Fibroblast of skin of right biceps (primary cell): ENCODE results near the gene MPL.
"Not testable (repeated sequence)": the region's sequence is repeated elsewhere in the genome, so short reads cannot be mapped to it uniquely, and the experiment has no call there.

Experiments
- DNase-seq: peaks from one replicate; pipeline ENCODE4 v3.0.0-alpha.2; 2013

MPL gene

DNA sequence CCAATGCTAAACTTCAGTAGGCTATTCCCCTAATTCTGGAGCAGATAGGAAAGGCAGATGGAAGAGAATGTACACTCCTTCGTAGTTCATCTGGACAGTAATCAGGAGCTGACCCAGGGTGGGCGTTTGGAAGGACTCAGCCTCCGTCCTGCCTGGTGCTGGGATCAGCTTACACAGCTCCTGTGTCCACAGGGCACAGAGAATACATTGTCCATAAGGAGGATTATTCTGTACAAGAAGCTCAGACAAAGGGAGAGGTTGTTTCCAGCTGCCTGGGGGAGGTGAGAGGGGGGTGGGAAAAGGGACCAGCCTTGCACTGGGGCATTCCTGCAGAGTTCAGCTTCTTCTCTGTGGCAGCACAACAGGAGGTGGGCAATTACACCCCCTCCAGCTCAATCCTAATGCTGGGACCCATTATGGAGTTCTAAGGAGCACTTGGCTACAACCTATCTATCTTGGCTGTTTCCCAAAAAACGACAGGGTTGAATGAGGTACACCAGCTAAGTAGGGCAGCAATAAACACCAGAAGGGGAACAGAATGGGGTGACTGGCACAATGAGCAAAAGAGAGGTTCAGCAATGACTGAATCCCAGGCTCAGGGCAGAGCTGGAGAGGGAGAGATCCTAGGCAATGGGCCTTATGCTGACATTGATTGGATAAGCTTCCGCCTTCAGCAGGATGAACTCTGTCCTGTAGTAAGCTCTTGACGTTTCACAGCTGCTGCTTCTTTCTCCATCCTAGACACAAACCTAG lies 44.6 kb downstream of the MPL start:
- no peak for DNase-seq

DNA sequence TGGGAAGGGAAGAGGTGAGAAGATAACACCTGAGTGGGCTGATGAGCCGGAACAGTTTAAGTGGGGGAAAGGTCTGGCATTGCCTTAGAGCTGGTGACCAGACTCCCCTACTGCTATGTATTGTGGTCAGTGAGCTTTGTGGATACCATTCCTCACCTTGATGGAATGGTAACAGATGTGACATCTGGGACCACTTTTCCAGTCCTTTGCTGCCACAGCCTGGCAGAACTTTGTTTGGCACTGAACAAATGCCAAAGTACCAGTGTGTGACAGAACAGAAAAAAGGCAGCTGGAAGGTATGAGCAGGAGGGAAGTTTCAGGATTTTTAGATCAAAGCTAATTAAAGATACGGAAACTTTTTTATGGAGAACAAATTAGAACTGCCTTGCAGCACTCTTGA lies 45.8 kb downstream of the MPL start:
- DNase-seq = no peak

DNA sequence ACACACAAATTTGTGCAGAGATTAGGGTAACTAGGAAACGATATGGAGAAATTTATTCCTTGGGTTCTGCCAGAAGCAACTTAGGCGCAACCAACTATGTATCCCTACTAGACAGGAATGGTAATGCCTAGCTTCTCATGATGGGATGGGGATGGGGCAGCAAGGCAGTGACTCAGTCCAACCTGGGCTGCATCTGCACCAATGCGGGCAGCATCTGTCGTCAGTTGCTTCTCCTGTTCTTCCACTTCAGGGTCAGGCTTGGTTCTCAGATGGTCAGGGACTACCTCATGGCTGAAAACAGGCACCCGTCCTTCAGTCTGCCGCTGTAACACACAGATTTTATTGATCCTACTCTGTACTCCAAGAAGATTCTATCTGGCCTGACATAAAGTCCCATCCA lies 49.1 kb downstream of the MPL start:
- no peak for DNase-seq

DNA sequence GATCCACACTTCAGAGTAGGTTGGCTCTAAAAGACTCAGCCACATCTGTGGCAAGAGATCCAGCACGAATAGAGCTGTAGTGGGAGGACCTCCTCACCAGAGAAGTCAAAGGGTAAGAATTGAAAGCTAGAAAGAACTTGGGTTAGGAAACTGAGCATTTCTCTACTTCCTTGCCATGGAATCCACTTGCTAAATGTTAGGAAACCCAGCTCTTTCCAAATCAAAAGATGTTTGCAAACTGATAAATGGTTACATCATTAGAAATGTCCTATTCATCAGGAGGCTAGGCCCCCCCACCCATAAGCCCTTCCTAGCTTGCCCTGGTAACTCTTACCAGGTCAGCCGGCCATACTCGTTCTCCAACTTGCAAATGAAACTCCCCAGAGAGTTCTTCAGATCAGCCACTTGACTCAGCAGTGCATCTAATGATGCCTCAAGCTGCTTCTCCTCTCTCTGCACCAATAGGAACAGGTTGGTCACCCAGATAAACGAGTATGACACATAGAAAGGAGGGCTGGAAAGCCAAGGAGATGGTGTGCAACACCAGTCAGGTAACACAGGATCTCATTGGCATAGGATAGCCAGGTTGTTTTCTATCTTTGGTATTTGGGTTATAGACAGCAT lies 50.5 kb downstream of the MPL start:
- DNase-seq = no peak

DNA sequence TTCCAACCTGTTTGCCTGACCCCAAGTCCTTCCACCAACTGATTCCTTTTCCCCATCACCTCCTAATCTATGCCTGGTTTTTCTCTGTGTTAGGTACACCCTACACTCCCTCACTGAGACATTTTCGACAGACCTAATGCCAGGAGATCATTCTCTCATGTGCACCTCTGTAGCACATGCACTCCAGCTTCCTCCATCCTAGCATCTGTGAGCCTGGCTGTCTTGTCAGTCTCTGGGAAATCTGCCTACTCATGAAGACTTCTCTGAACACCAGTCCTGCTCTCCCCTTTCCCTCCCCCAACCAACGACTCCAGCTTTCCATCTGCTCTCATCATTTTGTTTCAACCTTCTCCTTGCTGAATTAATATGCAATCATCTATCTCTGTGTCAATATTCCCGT lies 51.0 kb downstream of the MPL start:
- no peak for DNase-seq

DNA sequence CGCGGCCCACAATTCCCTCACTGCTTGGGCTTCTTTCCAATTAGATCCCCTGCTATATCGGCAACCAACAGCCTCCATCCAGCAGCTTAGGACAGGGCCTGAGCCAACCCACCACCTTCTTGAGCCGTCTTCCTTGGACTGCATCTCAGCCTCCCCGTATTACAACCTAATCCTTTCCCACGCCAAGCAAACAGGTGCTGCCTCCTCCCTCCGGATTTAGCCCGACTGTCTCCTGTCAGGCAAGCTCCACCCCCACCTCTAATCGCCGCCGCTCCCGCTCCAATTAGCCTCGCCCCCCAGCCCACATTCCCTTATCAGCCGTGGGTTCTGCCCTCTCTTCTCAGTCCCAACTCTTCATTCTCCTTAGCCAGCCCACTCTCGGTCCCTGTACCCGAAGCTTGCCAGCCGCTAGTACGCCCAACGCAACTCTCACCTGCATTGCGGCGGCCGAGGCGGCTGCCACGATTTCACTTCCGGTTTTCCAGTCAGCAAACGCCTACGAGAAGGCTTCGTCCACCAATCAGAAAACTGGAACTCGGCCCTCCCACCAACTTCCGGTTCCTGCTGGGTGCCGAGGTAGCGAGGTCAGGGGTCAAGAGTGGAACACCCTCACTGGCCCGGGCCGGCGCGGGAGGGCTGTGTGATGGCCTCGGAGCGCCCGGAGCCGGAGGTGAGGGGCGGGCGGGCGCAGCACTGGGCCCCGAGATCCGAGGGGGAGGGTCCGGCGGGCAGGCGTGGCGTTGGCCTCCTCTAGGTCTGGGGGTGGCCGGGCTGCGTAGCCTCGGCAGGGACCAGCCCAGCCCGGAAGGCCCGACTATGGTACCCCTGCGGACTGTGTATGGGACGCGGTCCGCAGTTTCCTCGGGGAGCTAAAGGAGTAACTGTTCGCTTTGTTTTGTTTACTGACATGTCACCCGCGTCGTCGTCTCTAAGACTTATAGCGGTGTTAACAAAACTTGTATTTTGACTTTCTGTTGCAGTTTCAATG lies 52.0 kb downstream of the MPL start, which contains the start of the genes MED8 and SZT2:
Gene MED8 (minus strand): TSS at position 475 of the 988 bp plus-strand sequence. CDS start 36 bp downstream, at position 439.
Gene SZT2 (plus strand): TSS at position 574 of the 988 bp plus-strand sequence. CDS start 70 bp downstream, at position 644.
- peak; percentile 94 for DNase-seq

DNA sequence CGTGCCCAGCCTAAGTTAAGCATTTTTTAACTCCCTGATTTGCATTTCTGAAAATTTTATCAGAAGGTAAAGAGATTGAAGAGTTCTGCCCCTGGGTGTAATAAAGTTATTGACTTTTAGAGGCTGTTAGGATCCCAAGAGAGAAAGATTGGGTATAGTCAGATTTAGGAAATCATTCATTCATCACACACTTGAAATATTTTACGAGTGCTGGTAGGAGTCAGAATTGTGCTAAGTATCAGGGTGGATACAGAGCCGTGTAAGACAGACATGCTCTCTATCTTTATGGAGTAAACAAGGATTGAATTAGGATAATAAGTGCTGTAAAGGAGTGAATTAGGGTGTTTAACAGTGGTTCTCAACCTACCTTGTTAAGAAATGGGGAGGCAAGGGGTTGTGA lies 55.1 kb downstream of the MPL start:
- no peak for DNase-seq

DNA sequence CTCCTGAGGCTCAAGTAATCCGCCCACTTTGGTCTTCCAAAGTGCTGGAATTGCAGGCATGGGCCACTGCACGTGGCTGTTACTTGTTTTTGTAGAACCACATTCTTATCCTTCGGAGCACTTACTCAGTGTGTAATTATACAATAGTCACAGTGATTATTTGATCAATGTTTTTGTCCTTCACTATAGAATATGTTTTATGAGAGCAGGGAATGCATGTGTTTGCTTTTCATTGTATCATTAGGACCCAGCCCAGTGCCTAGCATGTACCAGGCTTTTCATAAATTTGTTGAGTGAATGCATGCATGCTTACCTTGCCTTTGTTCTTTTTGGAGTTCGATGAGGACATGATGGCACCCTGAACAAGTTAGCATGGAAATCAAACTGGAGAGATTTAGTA lies 57.9 kb downstream of the MPL start:
- no peak for DNase-seq

DNA sequence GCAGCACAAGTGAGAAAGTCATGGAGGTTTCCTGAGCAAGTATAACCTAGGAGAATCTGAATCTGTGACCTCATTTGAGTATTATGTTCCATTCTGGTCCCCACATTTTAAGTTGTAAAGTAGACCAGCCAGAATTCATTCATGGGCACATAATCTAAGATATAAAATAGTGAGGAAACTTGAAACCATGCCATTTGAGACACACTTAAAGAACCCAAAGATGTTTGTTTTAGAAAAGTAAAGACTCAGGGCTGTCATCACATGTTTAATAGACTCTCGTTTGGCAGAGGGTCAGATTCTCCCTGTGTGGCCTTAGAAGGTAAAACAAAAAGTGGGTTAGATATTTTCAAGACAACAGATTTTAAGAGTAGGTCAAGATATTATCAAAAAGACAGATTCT lies 58.4 kb downstream of the MPL start:
- DNase-seq = no peak

DNA sequence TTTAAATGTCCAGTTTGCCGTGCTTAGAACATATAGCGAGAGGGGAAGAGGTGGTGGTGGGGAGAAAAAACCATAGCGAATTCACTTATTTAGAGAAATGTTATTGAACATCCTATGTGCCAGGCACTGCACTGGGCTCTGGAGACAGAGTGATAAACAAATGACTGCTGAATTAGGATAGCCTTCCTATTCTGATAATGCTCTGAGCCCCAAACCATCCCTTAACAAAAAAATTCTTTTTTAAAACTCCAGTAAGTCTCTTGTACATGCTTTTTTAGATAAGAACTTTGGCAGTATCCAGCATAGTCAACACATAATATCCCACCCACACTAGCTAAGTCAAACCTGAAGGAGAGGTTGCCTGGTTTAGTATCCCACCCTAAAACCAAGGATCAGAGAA lies 60.6 kb downstream of the MPL start:
- no peak for DNase-seq

DNA sequence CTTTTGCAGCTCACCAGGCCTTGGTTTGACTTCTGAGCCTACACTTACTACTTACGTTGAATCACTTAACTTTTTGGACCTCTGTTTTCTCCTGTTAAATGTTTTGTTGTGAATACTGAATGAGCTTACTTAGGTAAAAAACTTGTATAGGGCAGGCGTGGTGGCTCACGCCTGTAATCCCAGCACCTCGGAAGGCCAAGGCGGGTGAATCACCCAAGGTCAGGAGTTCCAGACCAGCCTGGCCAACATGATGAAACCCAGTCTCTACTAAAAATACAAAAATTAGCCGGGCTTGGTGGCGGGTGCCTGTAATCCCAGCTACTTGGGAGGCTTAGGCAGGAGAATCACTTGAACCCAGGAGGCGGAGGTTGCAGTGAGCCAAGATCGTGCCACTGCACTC lies 62.8 kb downstream of the MPL start:
- DNase-seq = not testable (repeated sequence)

DNA sequence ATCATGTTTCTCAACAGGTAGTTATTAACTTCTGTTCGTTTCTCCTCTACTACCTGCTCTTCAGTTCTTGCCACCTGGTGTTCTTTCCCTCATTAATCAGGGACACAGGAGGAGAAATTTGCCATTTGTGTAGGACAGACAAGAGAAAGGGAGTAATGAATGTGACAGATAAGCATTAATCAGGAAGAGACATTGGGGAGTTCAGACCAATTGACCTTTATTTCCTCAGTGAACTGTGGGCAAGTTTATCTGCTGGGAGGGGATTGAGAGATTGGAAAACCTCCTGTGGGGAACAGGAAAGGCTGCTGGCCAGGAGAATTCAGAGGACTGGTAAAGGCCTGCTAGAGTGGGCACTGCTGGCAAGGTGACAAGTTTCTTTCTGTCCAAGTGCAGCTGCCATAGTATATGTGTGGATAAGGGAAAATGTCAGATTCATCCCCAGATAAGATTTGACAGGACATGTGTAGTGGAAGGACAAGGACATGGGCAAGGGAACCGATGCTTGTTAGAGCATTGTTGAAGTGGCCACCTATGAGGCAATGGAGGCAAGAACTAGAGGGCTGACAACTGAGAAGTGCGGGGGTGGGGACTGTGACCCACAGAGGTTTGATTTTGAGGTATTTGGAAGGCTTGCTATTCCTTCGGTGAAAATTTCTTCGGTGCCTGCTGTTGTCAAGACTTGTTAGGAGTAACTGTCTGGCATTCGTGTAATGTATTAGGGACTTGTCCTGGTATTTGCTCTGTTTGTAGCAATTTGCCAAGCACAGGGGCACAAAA lies 64.7 kb downstream of the MPL start:
- no peak for DNase-seq
